Kidney (tissue), 14 donors: ENCODE measurements around the gene HDAC6. TPM values are rescaled to one million over a fixed set of nuclear protein-coding genes. Genes with fewer than 3 reads are reported as not detected.
"Not testable (repeated sequence)": the region's sequence is repeated elsewhere in the genome, so short reads cannot be mapped to it uniquely, and the experiment has no call there.

Experiments
- DNase-seq, 5 donors: peaks; one replicate each; pipeline ENCODE4 v3.0.0-alpha.2; 2013 to 2020
- FAIRE-seq: peaks from 2 replicates; lab custom pipeline; 2012; peaks lifted over from hg19 to GRCh38; lab: Jason Lieb, UNC
- H3K27ac ChIP-seq, 2 donors: one replicate each; pipeline ENCODE4 v1.7.0; 2013; ENCODE audit warnings: low read depth in 2 of 2, low read length in 2 of 2, inconsistent platforms in 1 of 2
- H3K27me3 ChIP-seq: one replicate; pipeline ENCODE4 v1.7.1; 2013; ENCODE audit warnings: low read length, inconsistent platforms; ENCODE audit not compliant: control insufficient read depth, insufficient read depth
- H3K36me3 ChIP-seq, 3 donors: one replicate each; pipeline versions ENCODE4 v1.7.0 to v1.7.1; 2013; ENCODE audit warnings: low read length in 3 of 3, control low read depth in 1 of 3, inconsistent platforms in 1 of 3; ENCODE audit not compliant: insufficient read depth in 3 of 3, control insufficient read depth in 2 of 3
- H3K4me1 ChIP-seq, 3 donors: one replicate each; pipeline versions ENCODE4 v1.7.0 to v1.7.1; 2013; ENCODE audit warnings: low read length in 3 of 3, inconsistent platforms in 1 of 3, low read depth in 1 of 3; ENCODE audit not compliant: control insufficient read depth in 2 of 3, insufficient read depth in 2 of 3
- H3K4me3 ChIP-seq, 3 donors: one replicate each; pipeline versions ENCODE4 v1.7.0 to v1.8.1; 2013; ENCODE audit warnings: low read length in 3 of 3, control low read depth in 1 of 3, inconsistent platforms in 1 of 3
- H3K9ac ChIP-seq, 3 donors: one replicate each; pipeline versions ENCODE4 v1.7.0 to v1.7.1; 2013; ENCODE audit warnings: low read length in 3 of 3, control low read depth in 1 of 3, inconsistent platforms in 1 of 3
- H3K9me3 ChIP-seq, 3 donors: one replicate each; pipeline versions ENCODE4 v1.7.0 to v1.7.1; 2013; ENCODE audit warnings: low read length in 3 of 3, control low read depth in 1 of 3, inconsistent platforms in 1 of 3; ENCODE audit not compliant: control insufficient read depth in 2 of 3, insufficient read depth in 1 of 3
- CTCF ChIP-seq: IDR thresholded peaks from 3 replicates; pipeline ENCODE4 v1.5.1; 2012; ENCODE audit warnings: mild to moderate bottlenecking, moderate library complexity, borderline replicate concordance; ENCODE audit not compliant: insufficient read depth; ENCODE audit errors: extremely low read depth
- intact Hi-C: fragments of 100-400 bp; cut with DNase I; formaldehyde crosslinking; loops from one replicate; pipeline ENCODE4 v1.11.1; 2022
- polyA plus RNA-seq: library from polyadenylated mRNA; stranded (reverse); fragments of 350-450 nt; fragmentation: Illumina TruSeq; extraction: RNeasy Lipid Tissue Mini Kit (QIAGEN cat#74804); gene quantifications from one replicate; pipeline ENCODE4 v1.2.3, GENCODE V29; 2014; ENCODE audit warnings: low read depth, low replicate concordance; ENCODE audit not compliant: insufficient read depth
- total RNA-seq: library from RNA; stranded (reverse); fragmentation: NEBNext Ultra II Directional; extraction: Animal tissue kit (Norgen Biotek cat#: 25700); gene quantifications from one replicate; pipeline ENCODE4 v1.2.1, GENCODE V29; 2021
- donor health status: control.
- donor health status: control.
- donor health status: control.
- donor health status: control.
- donor health status: control.
- donor health status: DM: yes; HTN: yes; CAD: no.
- donor health status: Normal renal cell carcinoma (clear cell type).

HDAC6 gene
- total and polyA plus RNA-seq, 2 donors from 2014 or later = 96.9 to 123 TPM

GRCh38 chrX:48816014-48816810, 14.3 kb downstream of the HDAC6 start:
- DNase-seq = peak in 1 of 5 donors; percentile 59
- Histone ChIP-seq H3K27me3 (no peaks in the 10 kb centered on the region), H3K27ac (no peak overlapping the region), H3K36me3 (peaks cover 0 to 12% (median 8%) of the 10 kb centered on the region in 3 donors), H3K4me1 (no peaks in the 10 kb centered on the region), H3K9ac (no peak overlapping the region), H3K4me3 (no peak overlapping the region), H3K9me3 (no peaks in the 10 kb centered on the region)
- no peak for FAIRE-seq
- no peak for TF ChIP-seq CTCF
- intact Hi-C loops = no loop called here

GRCh38 chrX:48818098-48818497, 16.2 kb downstream of the HDAC6 start:
- no peaks in the 10 kb centered on the region for H3K9me3 ChIP-seq
- no peak overlapping the region for H3K4me3 ChIP-seq
- DNase-seq (no peak), FAIRE-seq (no peak)
- H3K4me1 ChIP-seq = no peaks in the 10 kb centered on the region
- no peak for TF ChIP-seq CTCF
- peaks cover 0 to 18% (median 12%) of the 10 kb centered on the region in 3 donors for H3K36me3 ChIP-seq
- no peak overlapping the region for H3K9ac ChIP-seq
- no peaks in the 10 kb centered on the region for H3K27me3 ChIP-seq
- intact Hi-C loops = no loop called here
- no peak overlapping the region for H3K27ac ChIP-seq

- Histone ChIP-seq H3K9me3 (no peaks in the 10 kb centered on the region), H3K36me3 (peaks cover 0 to 21% (median 16%) of the 10 kb centered on the region in 3 donors), H3K4me1 (no peaks in the 10 kb centered on the region), H3K27me3 (no peaks in the 10 kb centered on the region), H3K4me3 (no peak overlapping the region), H3K9ac (no peak overlapping the region), H3K27ac (no peak overlapping the region)
- FAIRE-seq (no peak), DNase-seq (no peak)
- intact Hi-C loops = no loop called here
- TF ChIP-seq CTCF = no peak
These were observed 17.0 kb downstream of the HDAC6 start for GRCh38 chrX:48818866-48819265.

GRCh38 chrX:48819394-48819793, 17.5 kb downstream of the HDAC6 start:
- DNase-seq, intact Hi-C loops, H3K27ac ChIP-seq, H3K9me3 ChIP-seq, FAIRE-seq, H3K27me3 ChIP-seq, H3K4me3 ChIP-seq, H3K4me1 ChIP-seq, H3K9ac ChIP-seq: not testable (repeated sequence)
- H3K36me3 ChIP-seq = peaks cover 0 to 19% (median 19%) of the 10 kb centered on the region in 3 donors
